Neural progenitor cell (in vitro differentiated cells): ENCODE measurements around the gene S100A2. TPM values are rescaled to one million over a fixed set of nuclear protein-coding genes. Genes with fewer than 3 reads are reported as not detected.
A peak's percentile ranks its signal among the peaks of the same experiment; 100 is the strongest.

Source experiments
- DNase-seq: peaks from one replicate; pipeline ENCODE4 v3.0.0-alpha.2; 2016; ENCODE audit warnings: low spot score
- H2AFZ ChIP-seq: fragments of 200-600 bp; sonication (generic); replicated peaks from 2 replicates; pipeline ENCODE4 v1.6.1; 2016; ENCODE audit warnings: antibody characterized with exemption
- H3F3A ChIP-seq: fragments of 200-600 bp; sonication (generic); 2 replicates; pipeline ENCODE4 v1.6.1; 2016; ENCODE audit warnings: antibody characterized with exemption, low read depth
- H3K27ac ChIP-seq: fragments of 200-600 bp; sonication (generic); 2 replicates; pipeline ENCODE4 v1.5.1; 2016; ENCODE audit warnings: mild to moderate bottlenecking
- H3K27me3 ChIP-seq: fragments of 200-600 bp; sonication (generic); 2 replicates; pipeline ENCODE4 v1.6.1; 2016; ENCODE audit warnings: mild to moderate bottlenecking, moderate library complexity
- H3K36me3 ChIP-seq: fragments of 200-600 bp; sonication (generic); 2 replicates; pipeline ENCODE4 v1.5.1; 2016
- H3K4me1 ChIP-seq: fragments of 200-600 bp; sonication (generic); 2 replicates; pipeline ENCODE4 v1.6.1; 2016; ENCODE audit warnings: mixed run types
- H3K4me2 ChIP-seq: fragments of 200-600 bp; sonication (generic); 2 replicates; pipeline ENCODE4 v1.6.1; 2016
- H3K4me3 ChIP-seq: fragments of 200-600 bp; sonication (generic); 2 replicates; pipeline ENCODE4 v1.5.1; 2016
- H3K79me2 ChIP-seq: fragments of 200-600 bp; sonication (generic); 2 replicates; pipeline ENCODE4 v1.6.1; 2016; ENCODE audit warnings: low read depth
- H3K9ac ChIP-seq: fragments of 200-600 bp; sonication (generic); 2 replicates; pipeline ENCODE4 v1.6.1; 2016
- H3K9me3 ChIP-seq: fragments of 200-600 bp; sonication (generic); 2 replicates; pipeline ENCODE4 v1.5.1; 2016; ENCODE audit warnings: low read depth
- H4K20me1 ChIP-seq: fragments of 200-600 bp; sonication (generic); 2 replicates; pipeline ENCODE4 v1.6.1; 2016; ENCODE audit warnings: low read depth
- H3K27ac Mint-ChIP-seq: 3 replicates; pipeline ENCODE4 v1.8.0; 2021; ENCODE audit warnings: mixed read lengths
- H3K27me3 Mint-ChIP-seq: 2 replicates; pipeline ENCODE4 v1.8.0; 2022; ENCODE audit warnings: low read depth, mild to moderate bottlenecking, inconsistent platforms, moderate library complexity, mixed read lengths; ENCODE audit not compliant: insufficient read depth
- H3K36me3 Mint-ChIP-seq: 3 replicates; pipeline ENCODE4 v1.8.0; 2021; ENCODE audit warnings: mixed read lengths
- H3K4me1 Mint-ChIP-seq: 3 replicates; pipeline ENCODE4 v1.8.0; 2021; ENCODE audit warnings: mixed read lengths
- H3K4me3 Mint-ChIP-seq: 3 replicates; pipeline ENCODE4 v1.8.0; 2021; ENCODE audit warnings: mild to moderate bottlenecking, moderate library complexity, mixed read lengths
- H3K9me3 Mint-ChIP-seq: 3 replicates; pipeline ENCODE4 v1.8.0; 2020; ENCODE audit warnings: mixed read lengths
- EZH2 ChIP-seq: fragments of 200-600 bp; sonication (generic); IDR thresholded peaks from 2 replicates; pipeline ENCODE4 v1.6.1; 2017; ENCODE audit warnings: antibody characterized with exemption, mild to moderate bottlenecking, moderate library complexity
- EZH2phosphoT487 ChIP-seq: fragments of 200-600 bp; sonication (generic); IDR thresholded peaks from 2 replicates; pipeline ENCODE4 v1.6.1; 2017; ENCODE audit warnings: antibody characterized with exemption
- total RNA-seq: library from RNA; depleted of rRNA; stranded (reverse); fragments of >200 nt; gene quantifications from 2 replicates; pipeline ENCODE4 v1.2.3, GENCODE V29; 2015; ENCODE audit warnings: low replicate concordance
- TF ChIP-seq, protein P1 (sequence below): fragments of 200-600 bp; sonication (generic); IDR thresholded peaks from 2 replicates; pipeline ENCODE4 v1.5.1; 2017; ENCODE audit warnings: antibody characterized with exemption, mild to moderate bottlenecking

S100A2 gene
- total RNA-seq, 1 donor from 2014 or later: not detected

DNA sequence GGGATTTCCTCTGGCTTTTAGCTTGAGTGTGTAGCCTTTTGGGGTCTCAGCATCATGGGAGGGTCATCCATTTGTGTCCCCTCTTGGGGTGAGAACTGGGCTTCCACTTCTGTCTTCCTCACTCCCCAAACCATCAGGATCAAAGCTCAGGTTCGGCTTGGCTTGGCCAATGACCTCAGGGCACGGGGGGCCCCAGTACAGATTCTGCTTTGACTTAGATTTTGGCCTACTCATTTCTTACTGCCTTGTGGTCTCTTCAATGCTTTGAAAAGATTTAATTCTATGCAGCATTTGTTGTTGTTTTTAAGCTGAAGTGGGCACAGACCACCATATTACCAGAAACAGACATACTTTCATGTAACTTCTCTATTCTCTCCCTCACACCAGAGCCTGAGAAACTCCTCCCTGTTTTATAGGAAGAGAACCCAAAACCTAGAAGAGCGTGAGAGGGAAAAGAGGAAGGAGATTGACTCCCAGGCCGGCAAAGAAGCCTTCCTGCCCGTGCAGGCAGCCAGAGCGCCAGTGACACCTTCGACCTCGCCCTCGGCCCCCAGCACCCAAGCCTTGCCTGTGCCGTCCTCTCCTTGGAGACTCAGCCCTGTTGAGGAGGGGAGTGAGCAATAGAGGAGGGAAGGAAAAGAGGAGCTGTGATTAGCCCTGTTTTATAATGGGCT, 14.7 kb downstream of the S100A2 start:
- Histone ChIP-seq H3K4me1 (peaks cover 15% of the 10 kb centered on the region), H3K4me2 (no peak overlapping the region), H3K4me3 (no peak overlapping the region), H3K9ac (no peak overlapping the region), H3K9me3 (no peaks in the 10 kb centered on the region), H3F3A (no peaks in the 10 kb centered on the region), H4K20me1 (no peaks in the 10 kb centered on the region), H2AFZ (no peak overlapping the region), H3K36me3 (no peaks in the 10 kb centered on the region), H3K27me3 (no peaks in the 10 kb centered on the region), H3K27ac (no peak overlapping the region), H3K79me2 (no peaks in the 10 kb centered on the region)
- DNase-seq: no peak
- Mint-ChIP-seq H3K27me3 (peaks cover 14% of the 10 kb centered on the region), H3K4me3 (no peak overlapping the region), H3K9me3 (no peaks in the 10 kb centered on the region), H3K27ac (peak overlapping the region; percentile 48), H3K36me3 (no peaks in the 10 kb centered on the region), H3K4me1 (peaks cover 51% of the 10 kb centered on the region)
- no peak for TF ChIP-seq EZH2phosphoT487
- TF ChIP-seq, protein P1, sequence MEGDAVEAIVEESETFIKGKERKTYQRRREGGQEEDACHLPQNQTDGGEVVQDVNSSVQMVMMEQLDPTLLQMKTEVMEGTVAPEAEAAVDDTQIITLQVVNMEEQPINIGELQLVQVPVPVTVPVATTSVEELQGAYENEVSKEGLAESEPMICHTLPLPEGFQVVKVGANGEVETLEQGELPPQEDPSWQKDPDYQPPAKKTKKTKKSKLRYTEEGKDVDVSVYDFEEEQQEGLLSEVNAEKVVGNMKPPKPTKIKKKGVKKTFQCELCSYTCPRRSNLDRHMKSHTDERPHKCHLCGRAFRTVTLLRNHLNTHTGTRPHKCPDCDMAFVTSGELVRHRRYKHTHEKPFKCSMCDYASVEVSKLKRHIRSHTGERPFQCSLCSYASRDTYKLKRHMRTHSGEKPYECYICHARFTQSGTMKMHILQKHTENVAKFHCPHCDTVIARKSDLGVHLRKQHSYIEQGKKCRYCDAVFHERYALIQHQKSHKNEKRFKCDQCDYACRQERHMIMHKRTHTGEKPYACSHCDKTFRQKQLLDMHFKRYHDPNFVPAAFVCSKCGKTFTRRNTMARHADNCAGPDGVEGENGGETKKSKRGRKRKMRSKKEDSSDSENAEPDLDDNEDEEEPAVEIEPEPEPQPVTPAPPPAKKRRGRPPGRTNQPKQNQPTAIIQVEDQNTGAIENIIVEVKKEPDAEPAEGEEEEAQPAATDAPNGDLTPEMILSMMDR: no peak
- TF ChIP-seq EZH2: no peak

DNA sequence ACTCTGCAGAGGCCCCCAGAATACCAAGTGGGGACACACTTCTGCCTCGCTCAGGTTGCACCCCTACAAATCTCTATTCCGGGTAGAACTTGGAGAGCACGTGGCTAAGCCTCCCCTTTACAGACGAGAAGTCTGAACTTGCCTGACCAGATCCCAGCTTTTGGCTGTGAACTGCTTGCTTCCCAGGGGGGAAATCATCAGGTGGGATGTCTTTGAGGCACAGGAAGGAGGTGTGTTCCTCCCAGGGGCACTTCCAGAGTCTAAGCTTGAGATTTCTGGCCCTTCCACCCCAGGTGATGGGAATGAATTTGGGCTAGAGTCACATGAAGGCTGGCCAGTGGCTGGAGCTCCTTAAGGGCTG, 15.3 kb downstream of the S100A2 start:
- no peak overlapping the region for H3K4me3 Mint-ChIP-seq
- H3K4me1 Mint-ChIP-seq: peaks cover 56% of the 10 kb centered on the region
- Histone ChIP-seq H3K4me2 (no peak overlapping the region), H3K79me2 (no peaks in the 10 kb centered on the region), H3K9ac (no peak overlapping the region), H3K27ac (no peak overlapping the region), H2AFZ (peak overlapping the region; percentile 2), H3F3A (no peaks in the 10 kb centered on the region), H4K20me1 (no peaks in the 10 kb centered on the region), H3K9me3 (no peaks in the 10 kb centered on the region), H3K36me3 (no peaks in the 10 kb centered on the region), H3K4me1 (peaks cover 21% of the 10 kb centered on the region), H3K4me3 (no peak overlapping the region), H3K27me3 (no peaks in the 10 kb centered on the region)
- H3K27ac Mint-ChIP-seq: no peak overlapping the region
- H3K9me3 Mint-ChIP-seq: no peaks in the 10 kb centered on the region
- no peaks in the 10 kb centered on the region for H3K36me3 Mint-ChIP-seq
- DNase-seq: no peak
- H3K27me3 Mint-ChIP-seq: peaks cover 17% of the 10 kb centered on the region
- TF ChIP-seq EZH2 (no peak), EZH2phosphoT487 (no peak)
- TF ChIP-seq, protein P1: no peak

DNA sequence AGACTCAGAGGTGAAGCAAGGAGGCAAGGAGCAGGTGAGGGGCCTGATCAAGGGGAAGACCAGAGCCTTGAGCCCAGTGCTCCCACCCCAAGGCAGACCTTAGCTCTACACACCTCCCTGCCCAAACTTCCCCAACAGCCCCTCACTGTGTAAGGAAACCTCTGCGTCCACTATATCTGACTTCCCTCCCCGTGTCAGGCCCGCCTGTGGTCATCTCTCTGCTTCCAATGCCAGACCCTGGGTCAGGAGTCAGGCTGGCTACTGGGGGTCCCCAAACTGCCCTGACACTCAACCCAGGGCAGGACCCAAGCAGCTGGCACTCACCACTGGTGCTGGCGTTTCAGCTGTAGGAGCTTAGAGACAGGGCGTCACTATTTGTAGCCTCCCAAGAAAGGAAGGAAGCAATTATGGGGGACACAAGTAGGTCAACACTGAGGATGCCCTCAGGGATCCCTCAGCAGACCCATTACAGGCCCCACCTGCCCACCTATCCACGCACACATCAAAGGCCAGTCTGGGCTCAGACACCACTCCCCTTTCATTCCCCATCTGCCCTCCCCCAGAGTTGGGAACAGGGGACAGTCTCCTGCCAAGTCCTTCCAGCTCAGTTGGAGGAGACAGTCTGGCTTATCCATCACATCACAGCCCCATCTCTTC, 15.8 kb downstream of the S100A2 start:
- H3K27me3 ChIP-seq: no peaks in the 10 kb centered on the region
- no peaks in the 10 kb centered on the region for H4K20me1 ChIP-seq
- Mint-ChIP-seq H3K4me3 (no peak overlapping the region), H3K36me3 (no peaks in the 10 kb centered on the region), H3K27me3 (peaks cover 17% of the 10 kb centered on the region), H3K9me3 (no peaks in the 10 kb centered on the region), H3K27ac (no peak overlapping the region), H3K4me1 (peaks cover 62% of the 10 kb centered on the region)
- H3F3A ChIP-seq: no peaks in the 10 kb centered on the region
- H3K4me2 ChIP-seq: no peak overlapping the region
- H3K36me3 ChIP-seq: no peaks in the 10 kb centered on the region
- H3K4me1 ChIP-seq: peaks cover 25% of the 10 kb centered on the region
- no peak overlapping the region for H3K4me3 ChIP-seq
- DNase-seq: no peak
- H3K79me2 ChIP-seq: no peaks in the 10 kb centered on the region
- H3K9ac ChIP-seq: no peak overlapping the region
- TF ChIP-seq EZH2 (no peak), EZH2phosphoT487 (no peak)
- TF ChIP-seq, protein P1: no peak
- peak overlapping the region; percentile 2 for H2AFZ ChIP-seq
- no peaks in the 10 kb centered on the region for H3K9me3 ChIP-seq
- H3K27ac ChIP-seq: no peak overlapping the region
